IPS DF 6.9 (cell line): Measurements from ENCODE around the gene LYRM4.

ENCODE experiments used
- DNase-seq: peaks from one replicate; pipeline ENCODE4 v3.0.0-alpha.2; 2013; ENCODE audit warnings: low read depth, low spot score
- H3K27ac ChIP-seq: one replicate; pipeline ENCODE4 v1.5.1; 2013; ENCODE audit warnings: low read length, control low read depth
- H3K27me3 ChIP-seq: 2 replicates; pipeline ENCODE4 v1.6.1; 2013; ENCODE audit warnings: mild to moderate bottlenecking, low read length; ENCODE audit not compliant: control insufficient read depth, insufficient read depth
- H3K36me3 ChIP-seq: 2 replicates; pipeline ENCODE4 v1.6.1; 2013; ENCODE audit warnings: low read length; ENCODE audit not compliant: control insufficient read depth, insufficient read depth
- H3K4me1 ChIP-seq: 2 replicates; pipeline ENCODE4 v1.6.1; 2013; ENCODE audit warnings: low read length; ENCODE audit not compliant: control insufficient read depth, insufficient read depth
- H3K4me3 ChIP-seq: 2 replicates; pipeline ENCODE4 v1.5.1; 2013; ENCODE audit warnings: mild to moderate bottlenecking, low read length
- H3K9me3 ChIP-seq: 2 replicates; pipeline ENCODE4 v1.6.1; 2013; ENCODE audit warnings: low read length, inconsistent platforms; ENCODE audit not compliant: control insufficient read depth, insufficient read depth
- WGBS: extraction: QIAGEN DNeasy Blood & Tissue Kit; methylation state at CpG from one replicate; pipeline ENCODE4 v1.1.7; 2013; ENCODE audit warnings: mixed read lengths, missing lambda C conversion rate; ENCODE audit not compliant: insufficient read length, insufficient coverage; 5-methylcytosine and 5-hydroxymethylcytosine counted together

The LYRM4 gene

DNA sequence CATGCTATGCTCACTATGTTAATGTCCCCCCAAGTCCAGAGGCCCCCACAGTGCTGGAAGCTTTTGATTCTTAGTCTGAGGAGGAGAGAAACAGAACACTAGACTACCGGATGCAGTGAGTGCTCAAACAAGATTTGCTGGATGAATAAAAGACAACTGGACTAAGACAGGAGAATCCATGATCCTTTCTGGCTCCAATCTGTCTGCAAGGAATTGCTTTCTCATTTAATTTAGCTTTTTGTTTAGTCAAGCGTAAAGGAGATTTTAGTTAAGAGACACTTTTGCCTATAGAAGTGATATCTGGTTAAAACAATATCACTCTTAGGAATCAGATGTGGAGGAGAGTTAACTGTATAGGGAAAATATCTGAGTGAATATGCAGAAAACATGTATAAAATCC lies 13.5 kb downstream of the LYRM4 start:
- DNase-seq, result no peak
- Histone ChIP-seq H3K9me3 (no peaks in the 10 kb centered on the region), H3K4me3 (no peak overlapping the region), H3K27ac (no peak overlapping the region), H3K36me3 (no peaks in the 10 kb centered on the region), H3K27me3 (no peaks in the 10 kb centered on the region), H3K4me1 (no peaks in the 10 kb centered on the region)
- WGBS, result no CpG with 5 or more reads among the region's 2 CpGs

DNA sequence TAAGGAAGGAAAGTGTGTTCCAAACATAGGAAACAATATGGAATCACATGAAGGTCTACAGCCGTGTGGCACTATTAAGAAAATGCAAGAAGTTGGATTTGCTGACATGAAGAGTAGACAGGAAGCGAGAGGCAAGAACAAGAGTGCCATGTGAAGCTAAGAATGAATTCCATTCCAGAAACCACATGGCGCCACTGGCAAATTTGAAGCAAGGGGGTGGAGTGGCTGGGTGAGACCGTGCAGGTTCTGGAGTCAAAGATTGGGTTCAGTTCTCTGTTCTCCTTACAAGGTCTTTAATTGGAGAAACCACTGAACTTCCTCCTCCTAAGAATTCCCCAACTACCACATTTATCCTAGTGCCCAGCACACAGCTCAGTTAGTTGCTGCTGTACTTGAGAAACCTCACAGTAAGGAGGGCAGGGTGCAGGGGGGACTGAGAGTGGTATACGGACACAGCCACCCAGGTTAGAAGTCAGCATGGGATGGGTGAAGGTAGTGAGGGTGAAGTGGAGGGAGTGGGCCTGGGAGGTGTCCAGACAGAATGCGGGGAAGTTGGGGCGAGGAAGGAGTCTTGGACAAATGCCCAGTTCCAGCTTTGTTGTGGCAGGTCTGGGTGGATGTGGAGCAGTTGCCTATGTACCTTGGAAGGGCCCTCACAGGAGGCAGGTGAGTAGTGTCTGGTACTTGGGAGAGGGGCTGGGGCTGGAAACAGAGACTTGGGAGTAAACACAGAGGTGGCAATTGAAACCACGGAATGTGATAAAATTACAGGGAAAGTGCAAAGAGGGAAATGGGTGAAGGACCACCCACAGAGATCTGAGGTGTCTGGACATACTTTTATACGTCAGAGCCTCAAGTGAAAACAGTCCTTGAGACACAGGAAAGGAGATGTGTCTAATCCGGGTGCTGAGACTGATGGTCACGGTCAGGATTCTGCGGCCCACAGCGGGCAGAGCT lies 14.3 kb downstream of the LYRM4 start:
- WGBS, result no CpG with 5 or more reads among the region's 13 CpGs
- H3K36me3 ChIP-seq, result no peaks in the 10 kb centered on the region

DNA sequence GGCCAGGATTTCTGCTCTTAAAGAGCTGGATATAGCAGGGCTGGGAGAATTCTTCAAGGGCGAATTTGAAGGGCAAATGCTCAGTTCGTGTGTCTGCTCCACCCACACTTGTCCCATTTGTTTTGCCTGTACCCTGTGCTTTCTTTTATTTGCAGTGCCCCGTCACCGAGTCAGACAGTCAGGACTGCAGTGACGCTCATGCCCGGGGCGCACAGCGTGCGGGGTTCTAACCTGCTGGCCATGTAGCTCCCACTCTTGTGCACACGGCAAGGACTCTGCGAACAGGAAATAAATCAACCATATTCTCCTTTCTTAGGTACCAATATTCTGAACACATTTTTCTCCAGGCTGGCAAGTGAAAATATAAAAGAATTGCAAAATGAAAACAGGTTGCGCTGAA lies 17.7 kb downstream of the LYRM4 start:
- Histone ChIP-seq H3K27ac (no peak overlapping the region), H3K36me3 (no peaks in the 10 kb centered on the region), H3K9me3 (no peaks in the 10 kb centered on the region), H3K27me3 (no peaks in the 10 kb centered on the region), H3K4me1 (0 out of 2 replicates have a peak, but pooled peaks cover 1% of the 10 kb centered on the region), H3K4me3 (no peak overlapping the region)
- DNase-seq, result no peak
- no CpG with 5 or more reads among the region's 12 CpGs for WGBS

More for the DNA sequence above, 14.3 kb downstream of the LYRM4 start:
- no peaks in the 10 kb centered on the region for H3K27me3 ChIP-seq
- no peaks in the 10 kb centered on the region for H3K4me1 ChIP-seq
- H3K4me3 ChIP-seq, result no peak overlapping the region
- no peaks in the 10 kb centered on the region for H3K9me3 ChIP-seq
- no peak for DNase-seq
- no peak overlapping the region for H3K27ac ChIP-seq

DNA sequence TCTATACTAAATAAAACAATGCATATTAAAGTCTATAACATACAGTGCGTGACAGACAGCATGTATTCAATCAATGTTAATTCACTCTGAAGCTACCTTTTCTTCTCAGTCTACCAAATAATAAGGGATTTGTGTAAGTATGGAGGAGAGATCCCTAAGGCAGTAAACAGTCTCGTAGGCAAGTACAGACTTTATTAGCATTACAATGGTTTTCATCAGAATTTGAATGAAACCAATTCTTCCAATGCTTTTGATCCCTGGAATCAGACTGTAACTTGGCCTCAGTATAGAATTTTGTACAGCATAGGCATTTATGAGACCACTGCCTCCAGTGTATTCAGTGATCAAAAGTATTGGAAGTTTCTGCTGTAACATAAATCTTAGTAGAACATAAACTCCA lies 19.5 kb downstream of the LYRM4 start:
- H3K27me3 ChIP-seq, result no peaks in the 10 kb centered on the region
- H3K4me1 ChIP-seq, result 0 out of 2 replicates have a peak, but pooled peaks cover 1% of the 10 kb centered on the region
- no peak for DNase-seq
- no peak overlapping the region for H3K27ac ChIP-seq
- H3K9me3 ChIP-seq, result no peaks in the 10 kb centered on the region
- no peaks in the 10 kb centered on the region for H3K36me3 ChIP-seq
- no peak overlapping the region for H3K4me3 ChIP-seq
- no CpG with 5 or more reads among the region's 2 CpGs for WGBS

DNA sequence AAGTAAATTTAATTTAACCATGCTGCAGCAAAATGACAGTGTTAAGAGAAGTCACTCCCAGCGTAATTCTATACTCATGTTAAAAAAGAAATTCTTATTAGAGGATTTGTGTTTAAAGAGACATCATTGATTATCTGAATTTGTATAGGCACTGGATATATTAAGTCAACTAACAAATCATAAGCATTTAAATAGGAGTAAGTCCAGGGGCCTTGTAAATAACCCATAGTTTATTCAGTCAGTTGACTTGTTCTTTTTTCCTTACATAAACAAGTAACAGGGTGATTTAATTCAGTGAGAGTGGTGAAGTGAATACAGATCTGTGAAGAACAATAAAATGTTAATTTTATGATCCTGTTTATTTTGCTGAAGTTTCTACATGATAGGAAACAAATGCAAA lies 22.4 kb downstream of the LYRM4 start:
- Histone ChIP-seq H3K4me1 (0 out of 2 replicates have a peak, but pooled peaks cover 1% of the 10 kb centered on the region), H3K36me3 (no peaks in the 10 kb centered on the region), H3K27ac (no peak overlapping the region), H3K4me3 (no peak overlapping the region), H3K9me3 (no peaks in the 10 kb centered on the region), H3K27me3 (no peaks in the 10 kb centered on the region)
- DNase-seq, result no peak
- WGBS, result no CpG with 5 or more reads among the region's 1 CpG

DNA sequence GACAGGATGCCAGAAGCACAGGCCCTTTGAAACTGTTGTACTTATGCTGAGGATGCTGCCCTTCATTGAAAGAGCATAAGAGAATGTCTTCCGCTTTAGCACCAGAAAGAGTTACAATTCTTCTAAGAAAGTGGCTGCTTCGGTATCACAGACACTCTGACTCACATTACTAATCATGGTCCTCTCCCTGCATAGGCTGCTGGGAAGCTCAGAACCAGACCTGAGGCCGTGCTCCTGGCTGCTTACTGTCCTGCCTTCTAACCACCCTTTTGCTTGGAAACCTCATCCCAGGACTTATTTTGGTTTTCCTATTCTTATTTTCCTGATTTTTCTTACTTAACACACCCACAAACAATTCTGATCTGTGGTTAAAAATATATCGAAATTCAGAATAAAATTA lies 22.9 kb downstream of the LYRM4 start:
- WGBS, result no CpG with 5 or more reads among the region's 4 CpGs
- H3K4me1 ChIP-seq, result 0 out of 2 replicates have a peak, but pooled peaks cover 1% of the 10 kb centered on the region

DNA sequence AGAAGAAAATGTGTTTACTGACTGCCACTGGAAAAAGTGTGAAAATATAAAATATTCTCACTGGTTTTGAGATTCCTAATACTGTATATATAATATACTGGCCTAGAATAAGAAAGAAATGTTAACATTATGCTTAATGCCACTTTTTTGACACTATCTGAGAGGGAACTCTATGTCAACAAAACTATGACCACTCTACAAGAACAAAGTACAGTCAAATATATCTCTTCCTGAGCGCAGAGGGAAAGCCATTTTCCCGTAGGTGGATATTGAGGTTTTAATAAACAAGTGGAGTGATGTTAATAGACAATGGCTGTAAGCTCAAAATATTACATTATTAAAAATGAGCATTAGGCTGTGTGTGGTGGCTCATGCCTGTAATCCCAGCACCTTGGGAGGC lies 24.9 kb downstream of the LYRM4 start:
- WGBS, result no CpG with 5 or more reads among the region's 2 CpGs
- 0 out of 2 replicates have a peak, but pooled peaks cover 1% of the 10 kb centered on the region for H3K4me1 ChIP-seq
- H3K27ac ChIP-seq, result no peak overlapping the region

More for the DNA sequence above, 22.9 kb downstream of the LYRM4 start:
- Histone ChIP-seq H3K4me3 (no peak overlapping the region), H3K27ac (no peak overlapping the region), H3K36me3 (no peaks in the 10 kb centered on the region), H3K27me3 (no peaks in the 10 kb centered on the region), H3K9me3 (no peaks in the 10 kb centered on the region)
- DNase-seq, result no peak

DNA sequence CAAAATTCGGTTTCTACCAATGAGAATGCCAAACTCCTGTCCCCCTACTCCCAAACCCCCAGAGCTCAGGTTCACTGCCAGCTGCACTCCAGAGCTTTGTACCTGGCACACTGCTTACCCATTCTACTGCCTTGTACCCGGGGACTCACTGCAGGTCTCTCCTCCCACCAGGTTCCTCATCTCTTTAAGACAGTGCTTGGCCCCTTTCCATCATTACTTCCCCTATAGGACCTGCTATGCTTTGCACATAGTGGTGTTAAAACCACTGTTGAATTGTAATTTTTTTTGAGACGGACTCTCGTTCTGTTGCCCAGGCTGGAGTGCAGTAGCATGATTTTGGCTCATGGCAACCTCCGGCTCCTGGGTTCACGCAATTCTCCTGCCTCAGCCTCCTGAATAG lies 25.9 kb downstream of the LYRM4 start:
- DNase-seq, result no peak

More for the DNA sequence above, 24.9 kb downstream of the LYRM4 start:
- Histone ChIP-seq H3K9me3 (no peaks in the 10 kb centered on the region), H3K36me3 (no peaks in the 10 kb centered on the region), H3K4me3 (no peak overlapping the region), H3K27me3 (no peaks in the 10 kb centered on the region)
- DNase-seq, result no peak

DNA sequence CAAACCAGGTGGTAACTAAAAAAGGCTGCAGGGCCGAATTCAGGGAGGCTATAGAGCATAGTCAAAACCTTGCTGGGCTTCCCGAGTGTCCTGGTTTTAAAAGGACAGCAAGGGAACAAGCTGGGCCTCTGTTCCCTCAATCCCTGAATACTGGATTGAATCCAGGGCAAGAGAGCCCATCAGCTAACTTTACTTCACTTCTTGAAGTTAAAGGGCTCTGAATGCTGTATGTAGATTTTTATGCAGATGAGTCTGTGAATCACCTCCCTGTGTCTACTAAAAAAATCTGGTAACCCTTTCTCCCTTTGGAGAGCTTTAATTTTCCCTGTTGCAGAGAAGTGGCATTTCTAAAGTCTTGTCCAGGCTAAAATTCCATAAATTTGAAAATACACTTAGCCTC lies 29.5 kb downstream of the LYRM4 start:
- Histone ChIP-seq H3K36me3 (no peaks in the 10 kb centered on the region), H3K4me1 (no peaks in the 10 kb centered on the region), H3K4me3 (no peak overlapping the region), H3K27me3 (no peaks in the 10 kb centered on the region), H3K9me3 (no peaks in the 10 kb centered on the region), H3K27ac (no peak overlapping the region)
- no peak for DNase-seq
- whole genome bisulfite sequencing, result no CpG with 5 or more reads among the region's 2 CpGs

More for the DNA sequence above, 25.9 kb downstream of the LYRM4 start:
- Histone ChIP-seq H3K36me3 (no peaks in the 10 kb centered on the region), H3K4me1 (no peaks in the 10 kb centered on the region), H3K27ac (no peak overlapping the region), H3K27me3 (no peaks in the 10 kb centered on the region), H3K9me3 (no peaks in the 10 kb centered on the region), H3K4me3 (no peak overlapping the region)
- no CpG with 5 or more reads among the region's 6 CpGs for WGBS

DNA sequence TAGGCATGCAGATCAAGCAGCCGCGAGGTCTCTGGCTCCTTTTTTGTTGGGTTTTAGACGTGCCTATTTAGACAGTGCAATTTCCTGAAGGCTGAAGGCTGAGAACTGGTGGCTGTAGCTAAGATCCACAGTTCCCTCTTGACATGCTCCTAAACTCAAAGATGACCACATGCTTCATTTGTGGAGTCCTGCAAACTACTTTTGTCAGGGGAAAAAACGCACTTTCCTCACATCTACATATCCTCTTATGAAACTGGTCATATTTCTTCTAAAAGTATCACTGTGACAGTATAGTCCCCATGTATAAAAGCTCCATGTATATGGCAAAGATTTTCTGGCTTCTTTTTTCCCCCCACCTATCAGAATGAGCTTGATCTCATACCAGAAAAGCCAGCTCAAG lies 30.7 kb downstream of the LYRM4 start:
- Histone ChIP-seq H3K4me1 (no peaks in the 10 kb centered on the region), H3K27me3 (no peaks in the 10 kb centered on the region), H3K4me3 (no peak overlapping the region), H3K27ac (no peak overlapping the region), H3K9me3 (no peaks in the 10 kb centered on the region), H3K36me3 (no peaks in the 10 kb centered on the region)
- no peak for DNase-seq
- WGBS, result no CpG with 5 or more reads among the region's 4 CpGs
